Measurements from ENCODE around the gene ADGRA1.

Gene ADGRA1

GRCh38 chr10:133100186-133100585 is 12.5 kb downstream of the ADGRA1 start (continued):
- no peak for TF ChIP-seq PRDM2 (tag by site-specific recombination; IDR thresholded peaks at IDR 0.05; ENCODE audit: borderline replicate concordance)

GRCh38 chr10:133100706-133101415 is 13.1 kb downstream of the ADGRA1 start:
- ChIA-PET CTCF (no interaction called here), POLR2A (no interaction called here)
- Histone ChIP-seq H3K36me3 (ENCODE audit: control insufficient read depth in 2 of 2, insufficient read depth in 1 of 2, low read length in 2 of 2) (no peaks in the 10 kb centered on the region), H3K4me1 (ENCODE audit: control insufficient read depth, insufficient read depth, low read length) (no peaks in the 10 kb centered on the region), H3K27ac (ENCODE audit: extremely low read depth, low read depth, low read length) (no peak overlapping the region), H3K4me3 (ENCODE audit: low read depth, low read length) (no peak overlapping the region), H3K9me3 (ENCODE audit: control insufficient read depth, insufficient read depth, low read depth, low read length) (no peaks in the 10 kb centered on the region)
- TF ChIP-seq ZNF140 (tag by site-specific recombination; IDR thresholded peaks at IDR 0.05): no peak
- no peak for TF ChIP-seq ZNF629 (tag by site-specific recombination; IDR thresholded peaks at IDR 0.05)
- TF ChIP-seq ZNF350 (tag by site-specific recombination; IDR thresholded peaks at IDR 0.05): no peak
- no peak for TF ChIP-seq ZNF391 (tag by site-specific recombination; IDR thresholded peaks at IDR 0.05; ENCODE audit: borderline replicate concordance, low read depth)
- peak; percentile 45 for TF ChIP-seq SP3 (tag by site-specific recombination; IDR thresholded peaks at IDR 0.05)
- TF ChIP-seq KLF10 (tag by site-specific recombination; IDR thresholded peaks at IDR 0.05): peak; percentile 90
- TF ChIP-seq SP2 (tag by site-specific recombination; IDR thresholded peaks at IDR 0.05): peak; percentile 56
- peak; percentile 62 for TF ChIP-seq KLF8 (tag by site-specific recombination; IDR thresholded peaks at IDR 0.05)
- 0 out of 2 replicates have a peak, but pooled peaks have one; percentile 18 for TF ChIP-seq ZNF600 (tag by site-specific recombination; IDR thresholded peaks at IDR 0.05)
- TF ChIP-seq ZNF626 (tag by site-specific recombination; IDR thresholded peaks at IDR 0.05): no peak
- TF ChIP-seq EGR2 (tag by site-specific recombination; IDR thresholded peaks at IDR 0.05; ENCODE audit: low read depth): peak; percentile 39
- no peak for TF ChIP-seq ZNF747 (tag by site-specific recombination; IDR thresholded peaks at IDR 0.05)
- no peak for TF ChIP-seq PRDM2 (tag by site-specific recombination; IDR thresholded peaks at IDR 0.05; ENCODE audit: borderline replicate concordance)
- peak; percentile 87 for TF ChIP-seq KLF9 (tag by site-specific recombination; IDR thresholded peaks at IDR 0.05; ENCODE audit: low read depth)
- peak; percentile 97 for TF ChIP-seq KLF1 (tag by site-specific recombination; IDR thresholded peaks at IDR 0.05)
- peak; percentile 60; the same call in 1 of the 2 replicates for TF ChIP-seq ZFHX2 (tag by site-specific recombination; conservative IDR thresholded peaks at IDR 0.05)
- no peak for TF ChIP-seq SCRT1 (tag by site-specific recombination; IDR thresholded peaks at IDR 0.05; ENCODE audit: borderline replicate concordance)
- TF ChIP-seq, protein P1, sequence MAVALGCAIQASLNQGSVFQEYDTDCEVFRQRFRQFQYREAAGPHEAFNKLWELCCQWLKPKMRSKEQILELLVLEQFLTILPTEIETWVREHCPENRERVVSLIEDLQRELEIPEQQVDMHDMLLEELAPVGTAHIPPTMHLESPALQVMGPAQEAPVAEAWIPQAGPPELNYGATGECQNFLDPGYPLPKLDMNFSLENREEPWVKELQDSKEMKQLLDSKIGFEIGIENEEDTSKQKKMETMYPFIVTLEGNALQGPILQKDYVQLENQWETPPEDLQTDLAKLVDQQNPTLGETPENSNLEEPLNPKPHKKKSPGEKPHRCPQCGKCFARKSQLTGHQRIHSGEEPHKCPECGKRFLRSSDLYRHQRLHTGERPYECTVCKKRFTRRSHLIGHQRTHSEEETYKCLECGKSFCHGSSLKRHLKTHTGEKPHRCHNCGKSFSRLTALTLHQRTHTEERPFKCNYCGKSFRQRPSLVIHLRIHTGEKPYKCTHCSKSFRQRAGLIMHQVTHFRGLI (tag by site-specific recombination; IDR thresholded peaks at IDR 0.05): peak; percentile 77
